Measurements from ENCODE around the gene AVPR2.

Gene AVPR2

DNA sequence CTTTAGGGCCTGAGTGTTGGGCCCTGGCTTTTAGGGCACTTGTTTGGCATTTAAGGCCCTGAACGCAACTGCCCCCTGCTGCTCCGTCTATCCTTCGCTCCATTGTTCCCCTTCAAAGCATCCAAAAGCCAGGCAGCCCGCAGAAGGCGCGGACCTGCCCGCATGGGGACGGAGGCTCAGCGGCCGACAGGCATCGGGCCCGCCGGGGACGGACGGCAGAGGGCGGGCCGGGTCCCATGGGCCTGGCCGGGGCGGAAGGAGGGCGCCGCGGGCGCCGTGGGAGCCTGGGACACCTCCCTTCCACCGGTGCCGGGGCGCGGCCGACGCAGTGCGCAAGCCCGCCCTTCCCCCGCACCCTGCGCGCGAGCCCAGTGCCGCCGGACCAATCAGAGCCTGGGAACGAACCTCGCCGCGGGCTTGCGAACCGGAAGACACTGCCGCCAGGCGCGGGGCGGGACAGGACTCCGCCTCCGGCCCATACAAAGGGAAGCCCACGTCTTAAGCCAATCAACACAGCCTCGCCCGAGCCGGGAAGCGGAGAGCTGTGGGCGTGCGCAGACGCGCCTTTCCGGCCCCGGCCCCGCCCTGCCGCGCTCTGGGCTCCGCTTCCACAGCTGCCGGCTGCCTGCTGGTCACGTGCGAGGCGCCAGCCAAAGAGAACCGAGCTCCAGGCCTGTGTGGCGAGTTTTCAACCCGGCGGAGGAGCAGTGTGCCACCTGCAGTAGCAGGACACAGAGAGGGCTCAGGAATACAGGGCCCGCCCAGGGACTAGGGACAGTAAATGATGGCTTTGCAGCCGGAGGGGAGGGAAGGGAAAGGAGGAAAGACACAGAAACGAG lies 23.7 kb downstream of the AVPR2 start:
- H3K9me3 Mint-ChIP-seq, result no peaks in the 10 kb centered on the region
- ATAC-seq (peak; percentile 88), DNase-seq (ENCODE audit: low spot score in 2 of 2) (peak; percentile 73 to 88)
- H3K4me1 Mint-ChIP-seq, result peaks cover 39% of the 10 kb centered on the region
- peaks cover 51% of the 10 kb centered on the region for H3K36me3 Mint-ChIP-seq
- H3K27ac Mint-ChIP-seq, result peak overlapping the region; percentile 93
- peak overlapping the region; percentile 90 for H3K4me3 Mint-ChIP-seq

DNA sequence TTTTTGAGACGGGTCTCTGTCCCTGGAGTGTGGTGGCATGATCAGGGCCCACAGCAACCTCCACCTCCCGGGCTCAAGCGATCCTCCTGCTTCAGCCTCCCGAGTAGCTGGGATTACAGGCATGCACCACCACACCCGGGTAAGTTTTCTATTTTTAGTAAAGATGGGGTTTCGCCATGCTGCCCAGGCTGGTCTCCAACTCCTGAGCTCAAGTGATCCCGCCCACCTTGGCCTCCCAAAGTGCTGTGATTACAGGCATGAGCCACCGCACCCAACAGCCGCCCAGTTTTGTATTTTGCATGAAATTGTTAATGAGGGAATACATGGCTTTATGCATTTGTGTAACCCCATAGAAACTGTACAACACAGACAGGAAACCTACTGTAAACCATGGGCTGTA lies 24.4 kb downstream of the AVPR2 start:
- Mint-ChIP-seq H3K9me3 (no peaks in the 10 kb centered on the region), H3K4me3 (peak overlapping the region; percentile 90), H3K4me1 (peaks cover 32% of the 10 kb centered on the region), H3K27ac (peak overlapping the region; percentile 70), H3K36me3 (peaks cover 52% of the 10 kb centered on the region)
- DNase-seq (ENCODE audit: low spot score in 2 of 2) (no peak), ATAC-seq (no peak)

DNA sequence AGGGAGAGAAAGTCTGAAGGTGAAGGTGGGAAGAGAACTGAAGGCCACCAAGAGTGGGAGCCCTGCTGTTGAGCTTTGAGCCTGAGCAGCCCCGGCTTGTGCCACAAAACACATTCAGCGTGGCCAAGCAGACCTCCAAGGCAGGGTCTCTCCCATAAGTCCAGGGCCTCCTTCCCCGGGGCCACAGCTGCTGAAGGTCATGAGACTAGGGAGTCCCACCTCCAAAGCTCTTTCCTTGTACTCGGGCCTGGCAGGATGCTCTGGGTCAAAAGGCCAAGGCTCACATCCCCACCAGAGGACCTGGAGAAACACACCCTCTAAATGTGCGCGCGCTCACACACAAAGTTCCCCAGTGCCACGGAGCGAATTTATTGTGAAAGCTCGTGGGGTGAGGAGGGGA lies 25.1 kb downstream of the AVPR2 start:
- Mint-ChIP-seq H3K4me1 (peaks cover 27% of the 10 kb centered on the region), H3K27ac (peak overlapping the region; percentile 70), H3K36me3 (peaks cover 55% of the 10 kb centered on the region), H3K4me3 (no peak overlapping the region), H3K9me3 (no peaks in the 10 kb centered on the region)
- DNase-seq (ENCODE audit: low spot score in 2 of 2) (no peak), ATAC-seq (no peak)

- no peaks in the 10 kb centered on the region for H3K9me3 Mint-ChIP-seq
- DNase-seq (ENCODE audit: low spot score in 2 of 2), result no peak
These were observed 25.8 kb downstream of the AVPR2 start for GRCh38 chrX:153930011-153930910.

GRCh38 chrX:153931151-153931550 lies 26.7 kb downstream of the AVPR2 start:
- Mint-ChIP-seq H3K4me3 (no peak overlapping the region), H3K9me3 (no peaks in the 10 kb centered on the region), H3K4me1 (peaks cover 19% of the 10 kb centered on the region), H3K27ac (peak overlapping the region; percentile 80), H3K36me3 (peaks cover 50% of the 10 kb centered on the region)
- DNase-seq (ENCODE audit: low spot score in 2 of 2) (no peak), ATAC-seq (no peak)

More at GRCh38 chrX:153930011-153930910, 25.8 kb downstream of the AVPR2 start:
- no peak for ATAC-seq
- peaks cover 24% of the 10 kb centered on the region for H3K4me1 Mint-ChIP-seq
- no peak overlapping the region for H3K4me3 Mint-ChIP-seq
- H3K36me3 Mint-ChIP-seq, result peaks cover 50% of the 10 kb centered on the region
- H3K27ac Mint-ChIP-seq, result peak overlapping the region; percentile 80

- peaks cover 23% of the 10 kb centered on the region for H3K4me1 Mint-ChIP-seq
- H3K4me3 Mint-ChIP-seq, result no peak overlapping the region
- peak overlapping the region; percentile 80 for H3K27ac Mint-ChIP-seq
- no peak for DNase-seq (ENCODE audit: low spot score in 2 of 2)
- H3K36me3 Mint-ChIP-seq, result peaks cover 49% of the 10 kb centered on the region
- no peak for ATAC-seq
- H3K9me3 Mint-ChIP-seq, result no peaks in the 10 kb centered on the region
These were observed 27.3 kb downstream of the AVPR2 start for GRCh38 chrX:153931748-153932147.

- Mint-ChIP-seq H3K4me3 (no peak overlapping the region), H3K27ac (no peak overlapping the region)
These were observed 27.9 kb downstream of the AVPR2 start for GRCh38 chrX:153932220-153932915.

GRCh38 chrX:153933748-153934147 lies 29.3 kb downstream of the AVPR2 start:
- Mint-ChIP-seq H3K27ac (peak overlapping the region; percentile 23), H3K4me1 (peaks cover 14% of the 10 kb centered on the region), H3K36me3 (peaks cover 39% of the 10 kb centered on the region), H3K4me3 (peak overlapping the region; percentile 77), H3K9me3 (no peaks in the 10 kb centered on the region)
- no peak for DNase-seq (ENCODE audit: low spot score in 2 of 2)
- ATAC-seq, result no peak

More at GRCh38 chrX:153932220-153932915, 27.9 kb downstream of the AVPR2 start:
- H3K36me3 Mint-ChIP-seq, result peaks cover 45% of the 10 kb centered on the region
- no peak for ATAC-seq
- no peaks in the 10 kb centered on the region for H3K9me3 Mint-ChIP-seq
- H3K4me1 Mint-ChIP-seq, result peaks cover 20% of the 10 kb centered on the region
- DNase-seq (ENCODE audit: low spot score in 2 of 2), result no peak

DNA sequence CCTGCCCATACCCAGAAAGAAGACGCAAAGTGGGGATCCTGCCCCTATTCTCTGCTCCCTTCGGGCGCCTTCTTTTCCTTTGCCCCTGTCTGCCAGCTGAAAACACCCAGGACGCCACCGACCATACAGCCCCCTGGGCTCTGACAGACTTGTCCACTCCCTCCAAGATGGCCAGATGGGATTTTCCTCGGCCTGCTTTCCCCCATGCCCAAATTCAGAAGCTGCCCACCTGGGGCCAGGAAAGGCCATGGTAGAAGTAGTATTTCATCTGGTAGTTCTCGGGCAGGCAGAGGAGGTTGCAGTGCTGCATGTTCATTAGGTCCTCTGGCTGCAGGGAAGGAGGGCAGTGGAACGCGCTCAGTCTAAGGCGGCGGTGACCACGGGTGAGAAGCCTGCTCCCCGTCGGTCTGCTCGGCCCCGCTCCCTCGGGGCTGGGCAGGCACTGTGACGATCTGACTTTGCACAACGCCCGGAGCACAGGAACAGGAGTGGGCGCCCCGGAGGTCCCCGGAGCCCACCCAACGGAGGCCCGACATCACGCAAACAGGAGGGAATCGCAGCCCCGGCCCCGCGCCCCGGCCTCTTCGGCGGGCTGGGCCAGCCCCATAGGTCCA lies 29.8 kb downstream of the AVPR2 start:
- Mint-ChIP-seq H3K4me1 (peaks cover 14% of the 10 kb centered on the region), H3K4me3 (peak overlapping the region; percentile 77), H3K9me3 (no peaks in the 10 kb centered on the region), H3K27ac (peak overlapping the region; percentile 23), H3K36me3 (peaks cover 34% of the 10 kb centered on the region)
- no peak for DNase-seq (ENCODE audit: low spot score in 2 of 2)
- ATAC-seq, result peak; percentile 43

GRCh38 chrX:153934762-153935325 lies 30.4 kb downstream of the AVPR2 start, which contains the start of gene NAA10:
NAA10 (minus strand) TSS chrX:153935037; CDS start chrX:153934904, 133 bp downstream.
- ATAC-seq, result peak; percentile 91
- Mint-ChIP-seq H3K9me3 (no peaks in the 10 kb centered on the region), H3K27ac (peak within 1 kb of the TSS; percentile 23), H3K36me3 (peaks cover 33% of the 10 kb centered on the region), H3K4me3 (peak within 1 kb of the TSS; percentile 77), H3K4me1 (peaks cover 14% of the 10 kb centered on the region)
- peak; percentile 30 to 75 for DNase-seq (ENCODE audit: low spot score in 2 of 2)

GRCh38 chrX:153935326-153935851 lies 30.9 kb downstream of the AVPR2 start:
- Mint-ChIP-seq H3K4me1 (peaks cover 14% of the 10 kb centered on the region), H3K36me3 (peaks cover 32% of the 10 kb centered on the region), H3K27ac (no peak overlapping the region), H3K9me3 (no peaks in the 10 kb centered on the region), H3K4me3 (peak overlapping the region; percentile 58)
- DNase-seq (ENCODE audit: low spot score in 2 of 2) (peak in 1 of 2 donors; percentile 61), ATAC-seq (peak; percentile 2)

GRCh38 chrX:153937056-153937455 lies 32.6 kb downstream of the AVPR2 start:
- DNase-seq (ENCODE audit: low spot score in 2 of 2) (no peak), ATAC-seq (no peak)
- Mint-ChIP-seq H3K27ac (no peak overlapping the region), H3K4me3 (peak overlapping the region; percentile 21), H3K4me1 (peaks cover 6% of the 10 kb centered on the region), H3K9me3 (no peaks in the 10 kb centered on the region), H3K36me3 (peaks cover 15% of the 10 kb centered on the region)

- DNase-seq (ENCODE audit: low spot score in 2 of 2) (no peak), ATAC-seq (no peak)
- Mint-ChIP-seq H3K36me3 (peaks cover 7% of the 10 kb centered on the region), H3K27ac (no peak overlapping the region), H3K4me1 (peaks cover 6% of the 10 kb centered on the region), H3K4me3 (no peak overlapping the region), H3K9me3 (no peaks in the 10 kb centered on the region)
These were observed 33.8 kb downstream of the AVPR2 start for GRCh38 chrX:153938226-153938786.

DNA sequence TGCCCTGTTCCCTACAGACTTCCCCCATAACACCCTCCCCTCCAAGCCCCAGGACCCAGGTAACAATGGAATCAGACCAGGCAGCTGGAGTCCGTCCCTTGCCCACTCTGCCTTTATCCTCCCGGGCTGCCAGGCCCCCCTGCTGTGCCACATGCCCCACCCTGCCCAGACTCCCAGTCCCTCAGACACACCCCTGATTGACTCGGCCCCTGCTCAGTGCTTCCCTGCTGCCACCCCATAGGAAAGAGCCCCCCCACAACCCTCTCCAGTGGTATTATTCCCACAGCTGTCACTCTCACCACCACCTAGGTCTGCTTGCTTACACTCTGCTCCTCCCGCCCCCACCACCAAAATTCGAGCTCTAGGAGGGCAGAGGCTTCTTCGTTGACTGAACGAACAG lies 35.1 kb downstream of the AVPR2 start:
- H3K4me1 Mint-ChIP-seq, result peaks cover 10% of the 10 kb centered on the region
- DNase-seq (ENCODE audit: low spot score in 2 of 2) (no peak), ATAC-seq (no peak)
- peaks cover 4% of the 10 kb centered on the region for H3K36me3 Mint-ChIP-seq
- no peaks in the 10 kb centered on the region for H3K9me3 Mint-ChIP-seq
- no peak overlapping the region for H3K4me3 Mint-ChIP-seq
- no peak overlapping the region for H3K27ac Mint-ChIP-seq
